SK-N-SH treated with all-trans-retinoic acid at 6 μM for 48 hours (cell line): ENCODE results near the gene SLC35F6.

Experiments used
- CSDC2 ChIP-seq: fragments of 250-450 bp; sonication (Bioruptor Pico); IDR thresholded peaks from 2 replicates; pipeline ENCODE4 v1.5.0; 2020; ENCODE audit warnings: mild to moderate bottlenecking, moderate library complexity
- RARB ChIP-seq: fragments of 250-450 bp; sonication (Bioruptor Pico); IDR thresholded peaks from 2 replicates; pipeline ENCODE4 v1.8.0; 2021; ENCODE audit warnings: mild to moderate bottlenecking, moderate library complexity
- TF ChIP-seq, protein P1 (sequence below): fragments of 250-450 bp; sonication (Bioruptor Pico); IDR thresholded peaks from 2 replicates; pipeline ENCODE4 v1.8.0; 2020; ENCODE audit warnings: mild to moderate bottlenecking, moderate library complexity, borderline replicate concordance

DNA sequence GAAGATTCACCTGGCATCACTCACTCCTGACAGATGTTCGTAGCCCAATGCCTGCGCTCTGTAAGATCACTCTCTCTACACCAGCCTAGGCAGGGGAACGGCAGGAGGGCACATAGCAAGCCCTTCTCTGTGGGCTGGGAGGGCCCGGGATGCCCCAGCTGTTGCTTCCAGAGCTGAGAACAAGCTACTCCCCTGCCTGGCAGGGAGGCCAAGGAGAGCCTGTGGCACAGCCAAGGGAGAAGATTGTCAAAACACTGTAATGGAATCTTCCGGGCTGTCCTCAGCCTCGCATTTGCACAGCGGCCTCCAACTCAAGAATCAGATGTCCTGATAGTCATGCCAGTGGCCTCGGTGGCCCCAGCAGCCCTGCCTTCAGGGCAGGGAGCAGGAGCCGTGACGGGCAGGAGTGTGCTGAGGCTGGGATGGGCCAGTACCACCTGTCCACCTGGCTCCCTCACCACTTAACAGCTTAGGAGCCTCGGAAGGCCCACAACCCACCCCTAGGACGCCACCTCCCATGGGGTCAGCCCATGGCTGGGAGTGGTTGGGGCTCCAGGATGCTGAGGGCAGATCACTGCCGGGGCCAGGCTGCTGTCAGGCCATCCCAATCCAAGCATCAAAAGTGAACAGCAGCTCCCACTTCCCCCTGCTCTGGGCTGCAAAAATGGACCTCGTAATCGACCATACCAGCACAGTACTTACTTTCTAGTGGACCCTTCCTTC is 21.9 kb upstream of the SLC35F6 start:
- no peak for TF ChIP-seq RARB (CRISPR knock-in tag)
- TF ChIP-seq, protein P1, sequence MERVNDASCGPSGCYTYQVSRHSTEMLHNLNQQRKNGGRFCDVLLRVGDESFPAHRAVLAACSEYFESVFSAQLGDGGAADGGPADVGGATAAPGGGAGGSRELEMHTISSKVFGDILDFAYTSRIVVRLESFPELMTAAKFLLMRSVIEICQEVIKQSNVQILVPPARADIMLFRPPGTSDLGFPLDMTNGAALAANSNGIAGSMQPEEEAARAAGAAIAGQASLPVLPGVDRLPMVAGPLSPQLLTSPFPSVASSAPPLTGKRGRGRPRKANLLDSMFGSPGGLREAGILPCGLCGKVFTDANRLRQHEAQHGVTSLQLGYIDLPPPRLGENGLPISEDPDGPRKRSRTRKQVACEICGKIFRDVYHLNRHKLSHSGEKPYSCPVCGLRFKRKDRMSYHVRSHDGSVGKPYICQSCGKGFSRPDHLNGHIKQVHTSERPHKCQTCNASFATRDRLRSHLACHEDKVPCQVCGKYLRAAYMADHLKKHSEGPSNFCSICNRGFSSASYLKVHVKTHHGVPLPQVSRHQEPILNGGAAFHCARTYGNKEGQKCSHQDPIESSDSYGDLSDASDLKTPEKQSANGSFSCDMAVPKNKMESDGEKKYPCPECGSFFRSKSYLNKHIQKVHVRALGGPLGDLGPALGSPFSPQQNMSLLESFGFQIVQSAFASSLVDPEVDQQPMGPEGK (CRISPR knock-in tag) = no peak
- no peak for TF ChIP-seq CSDC2 (CRISPR knock-in tag)
